Measurements from ENCODE around the gene IGSF9B. TPM values are rescaled to one million over a fixed set of nuclear protein-coding genes. Genes with fewer than 3 reads are reported as not detected.

The IGSF9B gene
- total RNA-seq, 1 donor from 2014 or later, result 13.1 TPM

- FAIRE-seq (no peak), DNase-seq (ENCODE audit: low read depth) (no peak)
- no peaks in the 10 kb centered on the region for H3K4me1 ChIP-seq (ENCODE audit: insufficient read depth, low read length)
- Mint-ChIP-seq H3K9me3 (ENCODE audit: unreplicated experiment) (peaks cover 3% of the 10 kb centered on the region), H3K27me3 (ENCODE audit: low read depth, unreplicated experiment) (peaks cover 16% of the 10 kb centered on the region), H3K36me3 (ENCODE audit: low read depth, unreplicated experiment) (no peaks in the 10 kb centered on the region), H3K4me1 (ENCODE audit: low read depth, unreplicated experiment) (peaks cover 20% of the 10 kb centered on the region), H3K4me3 (ENCODE audit: unreplicated experiment) (no peak overlapping the region), H3K27ac (ENCODE audit: unreplicated experiment) (no peak overlapping the region)
- no peak overlapping the region for H3K4me3 ChIP-seq (ENCODE audit: insufficient read depth, low read depth, low read length)
- no peaks in the 10 kb centered on the region for H4K20me1 ChIP-seq (ENCODE audit: insufficient read depth, low read length)
- no peak overlapping the region for H3K9ac ChIP-seq (ENCODE audit: low read length)
- H3K4me2 ChIP-seq (ENCODE audit: low read length), result no peak overlapping the region
- no peaks in the 10 kb centered on the region for H3K9me3 ChIP-seq (ENCODE audit: insufficient read depth, low read depth, low read length)
- H3K79me2 ChIP-seq (ENCODE audit: insufficient read depth, low read length), result no peaks in the 10 kb centered on the region
- no peak overlapping the region for H2AFZ ChIP-seq (ENCODE audit: low read depth, low read length)
- no peaks in the 10 kb centered on the region for H3K27me3 ChIP-seq (ENCODE audit: insufficient read depth, low read length)
- TF ChIP-seq EZH2 (IDR thresholded peaks at IDR 0.05; ENCODE audit: insufficient read depth, low read length), result no peak
- TF ChIP-seq CTCF (IDR thresholded peaks at IDR 0.05; ENCODE audit: insufficient read depth, low read depth, low read length), result no peak
- H3K27ac ChIP-seq (ENCODE audit: low read depth, low read length), result no peak overlapping the region
- no peaks in the 10 kb centered on the region for H3K36me3 ChIP-seq (ENCODE audit: insufficient read depth, low read length)
Observed at GRCh38 chr11:133892126-133892525, 64.6 kb downstream of the IGSF9B start.

- DNase-seq (ENCODE audit: low read depth) (no peak), FAIRE-seq (no peak)
- no peaks in the 10 kb centered on the region for H3K9me3 ChIP-seq (ENCODE audit: insufficient read depth, low read depth, low read length)
- no peak overlapping the region for H2AFZ ChIP-seq (ENCODE audit: low read depth, low read length)
- no peak overlapping the region for H3K27ac Mint-ChIP-seq (ENCODE audit: unreplicated experiment)
- no peaks in the 10 kb centered on the region for H3K27me3 ChIP-seq (ENCODE audit: insufficient read depth, low read length)
- no peak overlapping the region for H3K4me3 Mint-ChIP-seq (ENCODE audit: unreplicated experiment)
- no peaks in the 10 kb centered on the region for H4K20me1 ChIP-seq (ENCODE audit: insufficient read depth, low read length)
- TF ChIP-seq EZH2 (IDR thresholded peaks at IDR 0.05; ENCODE audit: insufficient read depth, low read length) (no peak), CTCF (IDR thresholded peaks at IDR 0.05; ENCODE audit: insufficient read depth, low read depth, low read length) (no peak)
- H3K4me2 ChIP-seq (ENCODE audit: low read length), result no peak overlapping the region
- no peaks in the 10 kb centered on the region for H3K36me3 ChIP-seq (ENCODE audit: insufficient read depth, low read length)
- H3K27ac ChIP-seq (ENCODE audit: low read depth, low read length), result no peak overlapping the region
- peaks cover 6% of the 10 kb centered on the region for H3K9me3 Mint-ChIP-seq (ENCODE audit: unreplicated experiment)
- H3K36me3 Mint-ChIP-seq (ENCODE audit: low read depth, unreplicated experiment), result no peaks in the 10 kb centered on the region
- peaks cover 8% of the 10 kb centered on the region for H3K4me1 Mint-ChIP-seq (ENCODE audit: low read depth, unreplicated experiment)
- H3K4me3 ChIP-seq (ENCODE audit: insufficient read depth, low read depth, low read length), result no peak overlapping the region
- peaks cover 19% of the 10 kb centered on the region for H3K27me3 Mint-ChIP-seq (ENCODE audit: low read depth, unreplicated experiment)
- H3K9ac ChIP-seq (ENCODE audit: low read length), result no peak overlapping the region
- no peaks in the 10 kb centered on the region for H3K79me2 ChIP-seq (ENCODE audit: insufficient read depth, low read length)
- H3K4me1 ChIP-seq (ENCODE audit: insufficient read depth, low read length), result no peaks in the 10 kb centered on the region
Observed at GRCh38 chr11:133889893-133890292, 66.9 kb downstream of the IGSF9B start.

- Histone ChIP-seq H3K27ac (ENCODE audit: low read depth, low read length) (no peak overlapping the region), H3K4me1 (ENCODE audit: insufficient read depth, low read length) (no peaks in the 10 kb centered on the region), H3K36me3 (ENCODE audit: insufficient read depth, low read length) (no peaks in the 10 kb centered on the region), H3K4me2 (ENCODE audit: low read length) (no peak overlapping the region), H3K79me2 (ENCODE audit: insufficient read depth, low read length) (no peaks in the 10 kb centered on the region), H3K4me3 (ENCODE audit: insufficient read depth, low read depth, low read length) (no peak overlapping the region), H4K20me1 (ENCODE audit: insufficient read depth, low read length) (no peaks in the 10 kb centered on the region), H2AFZ (ENCODE audit: low read depth, low read length) (no peak overlapping the region), H3K27me3 (ENCODE audit: insufficient read depth, low read length) (no peaks in the 10 kb centered on the region), H3K9ac (ENCODE audit: low read length) (no peak overlapping the region), H3K9me3 (ENCODE audit: insufficient read depth, low read depth, low read length) (no peaks in the 10 kb centered on the region)
- Mint-ChIP-seq H3K36me3 (ENCODE audit: low read depth, unreplicated experiment) (peaks cover 2% of the 10 kb centered on the region), H3K27me3 (ENCODE audit: low read depth, unreplicated experiment) (peaks cover 23% of the 10 kb centered on the region), H3K4me3 (ENCODE audit: unreplicated experiment) (no peak overlapping the region), H3K27ac (ENCODE audit: unreplicated experiment) (no peak overlapping the region), H3K4me1 (ENCODE audit: low read depth, unreplicated experiment) (peaks cover 4% of the 10 kb centered on the region), H3K9me3 (ENCODE audit: unreplicated experiment) (peaks cover 8% of the 10 kb centered on the region)
- TF ChIP-seq EZH2 (IDR thresholded peaks at IDR 0.05; ENCODE audit: insufficient read depth, low read length) (no peak), CTCF (IDR thresholded peaks at IDR 0.05; ENCODE audit: insufficient read depth, low read depth, low read length) (no peak)
- DNase-seq (ENCODE audit: low read depth), result no peak
- no peak for FAIRE-seq
Observed at GRCh38 chr11:133889188-133889587, 67.6 kb downstream of the IGSF9B start.
